Endothelial cell of umbilical vein (primary cell): ENCODE results near the gene CCDC186. TPM values are rescaled to one million over a fixed set of nuclear protein-coding genes. Genes with fewer than 3 reads are reported as not detected.

ENCODE experiments used
- BruUV-seq: library from RNA; stranded (reverse); fragments of 400-500 nt; replicated peaks from 2 replicates; lab custom pipeline; 2021; lab: Mats Ljungman, UMichigan
- CTCF ChIA-PET: fragments of 300-600, 350-600 bp; sonication (Branson Sonifier 250); formaldehyde crosslinking; loops from one replicate; lab custom pipeline; 2021; ENCODE audit warnings: antibody characterized with exemption, inconsistent platforms; lab: Charles Lee
- POLR2A ChIA-PET: fragments of 300-600, 350-600 bp; sonication (Branson Sonifier 250); formaldehyde crosslinking; loops from one replicate; lab custom pipeline; 2021; ENCODE audit warnings: antibody characterized with exemption, inconsistent platforms; lab: Charles Lee
- DNase-seq: peaks from one replicate; pipeline ENCODE4 v3.0.0-alpha.2; 2011; ENCODE audit warnings: low read depth, low spot score
- FAIRE-seq: peaks from 2 replicates; lab custom pipeline; 2011; peaks lifted over from hg19 to GRCh38; lab: Jason Lieb, UNC
- H2AFZ ChIP-seq: 2 replicates; pipeline ENCODE4 v1.6.0; 2012; ENCODE audit warnings: low read depth, low read length, control low read depth, inconsistent platforms
- H3K27ac ChIP-seq: 2 replicates; pipeline ENCODE4 v1.5.1; 2011; ENCODE audit warnings: low read depth, mild to moderate bottlenecking, control low read depth, low read length, moderate library complexity; ENCODE audit not compliant: insufficient read depth
- H3K27me3 ChIP-seq, 2 experiments: 2 replicates each; pipeline versions ENCODE4 v1.6.0 to v1.6.1; 2011; ENCODE audit warnings: low read length in 2 of 2, mixed read lengths in 1 of 2; ENCODE audit not compliant: control insufficient read depth in 2 of 2, insufficient read depth in 2 of 2
- H3K36me3 ChIP-seq, 2 experiments: 2 replicates in 1 of 2; 3 replicates in 1 of 2; pipeline ENCODE4 v1.5.1; 2011; ENCODE audit warnings: low read length in 2 of 2, mild to moderate bottlenecking in 1 of 2, moderate library complexity in 1 of 2; ENCODE audit not compliant: control insufficient read depth in 2 of 2, insufficient read depth in 2 of 2; ENCODE audit errors: extremely low read depth in 1 of 2
- H3K4me1 ChIP-seq: 3 replicates; pipeline ENCODE4 v1.5.1; 2011; ENCODE audit warnings: mild to moderate bottlenecking, low read length; ENCODE audit not compliant: control insufficient read depth, insufficient read depth; ENCODE audit errors: extremely low read depth
- H3K4me2 ChIP-seq: 2 replicates; pipeline ENCODE4 v1.6.1; 2011; ENCODE audit warnings: low read length, control low read depth, mixed read lengths; ENCODE audit not compliant: insufficient read depth
- H3K4me3 ChIP-seq, 3 experiments: fragments of 200-600 bp in 1 of 3; sonication (generic), shearing (Covaris generic) in 1 of 3; replicated peaks in 1 of 3; 2 replicates each; pipeline ENCODE4 v1.5.1; 2011 to 2016; ENCODE audit warnings: control low read depth in 3 of 3, low read length in 3 of 3, mild to moderate bottlenecking in 2 of 3, inconsistent platforms in 1 of 3, low read depth in 1 of 3, moderate library complexity in 1 of 3; ENCODE audit not compliant: insufficient read depth in 1 of 3
- H3K79me2 ChIP-seq: 2 replicates; pipeline ENCODE4 v1.6.0; 2012; ENCODE audit warnings: low read length, inconsistent platforms; ENCODE audit not compliant: control insufficient read depth, insufficient read depth
- H3K9ac ChIP-seq: replicated peaks from 2 replicates; pipeline ENCODE3; 2011; ENCODE audit warnings: low read length, control low read depth; ENCODE audit not compliant: insufficient read depth; ENCODE audit errors: extremely low read depth
- H3K9me1 ChIP-seq: replicated peaks from 3 replicates; pipeline ENCODE4 v1.6.0; 2011; ENCODE audit warnings: mild to moderate bottlenecking, low read length; ENCODE audit not compliant: control insufficient read depth, insufficient read depth; ENCODE audit errors: extremely low read depth
- H3K9me3 ChIP-seq: replicated peaks from 2 replicates; pipeline ENCODE4 v1.5.1; 2012; ENCODE audit warnings: low read length, inconsistent platforms; ENCODE audit not compliant: control insufficient read depth, insufficient read depth
- H4K20me1 ChIP-seq: replicated peaks from 2 replicates; pipeline ENCODE3; 2011; ENCODE audit warnings: mild to moderate bottlenecking, low read length; ENCODE audit not compliant: control insufficient read depth, insufficient read depth; ENCODE audit errors: extremely low read depth
- EZH2 ChIP-seq: IDR thresholded peaks from 2 replicates; pipeline ENCODE4 v1.6.1; 2012; ENCODE audit warnings: borderline replicate concordance, low read depth, mild to moderate bottlenecking, moderate library complexity, low read length, inconsistent platforms; ENCODE audit not compliant: severe bottlenecking
- FOS ChIP-seq: IDR thresholded peaks from 2 replicates; pipeline ENCODE4 v1.6.1; 2011; ENCODE audit warnings: mild to moderate bottlenecking, low read length, moderate library complexity, borderline replicate concordance; ENCODE audit not compliant: insufficient read depth
- JUN ChIP-seq: IDR thresholded peaks from 2 replicates; pipeline ENCODE4 v1.6.1; 2011; ENCODE audit warnings: borderline replicate concordance, low read depth; ENCODE audit not compliant: insufficient read length, insufficient read depth
- MYC ChIP-seq: IDR thresholded peaks from one replicate; pipeline ENCODE4 v1.6.1; 2011; ENCODE audit warnings: mild to moderate bottlenecking, low read depth, low read length
- POLR2A ChIP-seq: IDR thresholded peaks from 2 replicates; pipeline ENCODE4 v1.6.1; 2012; ENCODE audit warnings: low read depth, mild to moderate bottlenecking, control low read depth, low read length
- POLR2AphosphoS5 ChIP-seq: IDR thresholded peaks from 2 replicates; pipeline ENCODE4 v1.6.1; 2012; ENCODE audit warnings: low read depth, mild to moderate bottlenecking, control low read depth, low read length, moderate library complexity; ENCODE audit not compliant: insufficient read depth
- dilution Hi-C: fragments of 300-500 bp; cut with MboI; formaldehyde crosslinking; loops from one replicate; pipeline ENCODE4 v1.15.0; 2019; ENCODE audit warnings: low sequenced_read_pairs; ENCODE audit not compliant: extremely low pct_ligation_motif_present
- intact Hi-C: fragments of 100-400 bp; cut with micrococcal nuclease; formaldehyde crosslinking; loops from one replicate; pipeline ENCODE4 v1.10.0; 2022
- polyA plus RNA-seq, 4 experiments: library from polyadenylated mRNA; depleted of rRNA in 3 of 4; stranded (reverse) in 3 of 4; unstranded in 1 of 4; fragments of >200 nt; gene quantifications; 2 replicates each; pipeline versions ENCODE4 v1.2.1 to v1.2.3, GENCODE V29; 2011 to 2012; ENCODE audit warnings: missing spikeins in 1 of 4
- total RNA-seq: library from RNA; stranded (reverse); gene quantifications from 2 replicates; pipeline ENCODE4 v1.2.3, GENCODE V29; 2021
- TF ChIP-seq, protein P1 (sequence below): IDR thresholded peaks from 2 replicates; pipeline ENCODE4 v1.6.1; 2011; ENCODE audit not compliant: insufficient read depth, insufficient read length
- TF ChIP-seq, protein P2 (sequence below), 2 donors: IDR thresholded peaks; 1 replicate in 1 of 2; 2 replicates in 1 of 2; pipeline ENCODE4 v1.5.1; 2011; ENCODE audit warnings: low read length in 2 of 2, mild to moderate bottlenecking in 2 of 2, moderate library complexity in 2 of 2, control low read depth in 1 of 2, inconsistent platforms in 1 of 2, low read depth in 1 of 2; ENCODE audit not compliant: insufficient read depth in 1 of 2; ENCODE audit errors: extremely low read depth in 1 of 2

The CCDC186 gene
- total and polyA plus RNA-seq, 2 donors (not counting 3 experiments of a cell fraction or from before 2014, with no cell fraction given), result 1.8 to 13.4 TPM

DNA sequence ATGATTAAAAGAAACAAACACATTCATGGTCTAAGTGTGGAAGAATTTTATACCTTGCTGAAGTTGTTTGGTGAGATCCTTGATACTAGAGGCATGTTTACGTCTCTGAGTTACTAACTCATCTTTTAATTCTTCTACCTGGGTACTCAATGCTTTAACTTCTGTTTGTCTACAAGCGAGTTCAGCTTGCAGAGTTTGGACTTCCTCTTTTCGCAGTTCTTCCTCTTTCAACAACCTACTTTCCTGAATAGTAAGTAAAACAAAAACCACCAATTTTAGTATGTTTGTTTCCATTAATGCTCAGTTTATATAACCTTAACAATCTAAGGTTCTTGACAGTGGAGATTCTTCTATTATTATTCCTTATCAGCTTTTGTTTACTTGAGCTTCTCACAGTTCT is 42.9 kb downstream of the CCDC186 start:
- Histone ChIP-seq H3K27me3 (no peaks in the 10 kb centered on the region), H3K4me2 (no peak overlapping the region), H3K9me3 (no peaks in the 10 kb centered on the region), H3K4me3 (no peak overlapping the region), H3K27ac (no peak overlapping the region), H3K9ac (no peak overlapping the region), H4K20me1 (no peaks in the 10 kb centered on the region), H3K36me3 (peaks cover 2 to 9% of the 10 kb centered on the region in 2 experiments), H3K9me1 (no peaks in the 10 kb centered on the region), H3K4me1 (no peaks in the 10 kb centered on the region), H3K79me2 (no peaks in the 10 kb centered on the region), H2AFZ (no peak overlapping the region)
- intact Hi-C loops, result no loop called here
- dilution Hi-C loops, result no loop called here
- DNase-seq (no peak), FAIRE-seq (no peak)
- ChIA-PET CTCF (no interaction called here), POLR2A (no interaction called here)
- BruUV-seq, result no TSS peak
- TF ChIP-seq, protein P1, sequence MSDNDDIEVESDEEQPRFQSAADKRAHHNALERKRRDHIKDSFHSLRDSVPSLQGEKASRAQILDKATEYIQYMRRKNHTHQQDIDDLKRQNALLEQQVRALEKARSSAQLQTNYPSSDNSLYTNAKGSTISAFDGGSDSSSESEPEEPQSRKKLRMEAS, result no peak
- no peak for TF ChIP-seq FOS
- TF ChIP-seq POLR2AphosphoS5, result no peak
- no peak for TF ChIP-seq POLR2A
- TF ChIP-seq JUN, result no peak
- TF ChIP-seq, protein P2, sequence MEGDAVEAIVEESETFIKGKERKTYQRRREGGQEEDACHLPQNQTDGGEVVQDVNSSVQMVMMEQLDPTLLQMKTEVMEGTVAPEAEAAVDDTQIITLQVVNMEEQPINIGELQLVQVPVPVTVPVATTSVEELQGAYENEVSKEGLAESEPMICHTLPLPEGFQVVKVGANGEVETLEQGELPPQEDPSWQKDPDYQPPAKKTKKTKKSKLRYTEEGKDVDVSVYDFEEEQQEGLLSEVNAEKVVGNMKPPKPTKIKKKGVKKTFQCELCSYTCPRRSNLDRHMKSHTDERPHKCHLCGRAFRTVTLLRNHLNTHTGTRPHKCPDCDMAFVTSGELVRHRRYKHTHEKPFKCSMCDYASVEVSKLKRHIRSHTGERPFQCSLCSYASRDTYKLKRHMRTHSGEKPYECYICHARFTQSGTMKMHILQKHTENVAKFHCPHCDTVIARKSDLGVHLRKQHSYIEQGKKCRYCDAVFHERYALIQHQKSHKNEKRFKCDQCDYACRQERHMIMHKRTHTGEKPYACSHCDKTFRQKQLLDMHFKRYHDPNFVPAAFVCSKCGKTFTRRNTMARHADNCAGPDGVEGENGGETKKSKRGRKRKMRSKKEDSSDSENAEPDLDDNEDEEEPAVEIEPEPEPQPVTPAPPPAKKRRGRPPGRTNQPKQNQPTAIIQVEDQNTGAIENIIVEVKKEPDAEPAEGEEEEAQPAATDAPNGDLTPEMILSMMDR (IDR thresholded peaks at IDR 0.05; ENCODE audit: extremely low read depth in 1 of 2, insufficient read depth in 1 of 2, low read depth in 1 of 2, low read length in 2 of 2), result no peak
- TF ChIP-seq EZH2, result no peak
- TF ChIP-seq MYC, result no peak
